Mucosa of gallbladder (tissue), 1 donor: Measurements from ENCODE around the gene CUX1. TPM values are rescaled to one million over a fixed set of nuclear protein-coding genes. Genes with fewer than 3 reads are reported as not detected.
"Not testable (repeated sequence)": the region's sequence is repeated elsewhere in the genome, so short reads cannot be mapped to it uniquely, and the experiment has no call there.

Source experiments
- DNase-seq: peaks from one replicate; pipeline ENCODE4 v3.0.0-alpha.2; 2020; ENCODE audit warnings: low spot score
- total RNA-seq: library from RNA; stranded (reverse); gene quantifications from one replicate; pipeline ENCODE4 v1.2.1, GENCODE V29; 2021
- donor health status: DM: no; HTN: no; CAD: no.

CUX1 gene
- total RNA-seq, 1 donor from 2014 or later = 129 TPM

DNA sequence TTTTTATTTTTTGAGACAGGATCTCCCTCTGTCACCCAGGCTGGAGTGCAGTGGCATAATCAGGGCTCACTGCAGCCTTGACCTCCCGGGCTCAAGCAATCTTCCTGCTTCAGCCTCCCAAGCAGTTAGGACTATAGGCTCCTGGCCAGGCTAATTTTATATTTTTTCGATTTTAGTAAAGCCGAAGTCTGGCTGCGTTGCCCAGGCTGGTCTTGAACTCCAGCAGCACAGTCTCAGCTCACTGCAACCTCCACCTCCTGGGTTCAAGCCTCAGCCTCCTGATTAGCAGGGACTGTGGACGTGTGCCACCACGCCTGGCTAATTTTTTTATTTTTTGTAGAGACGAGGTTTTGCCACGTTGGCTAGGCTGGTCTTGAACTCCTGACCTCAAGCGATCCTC is 225.4 kb downstream of the CUX1 start:
- DNase-seq = not testable (repeated sequence)

DNA sequence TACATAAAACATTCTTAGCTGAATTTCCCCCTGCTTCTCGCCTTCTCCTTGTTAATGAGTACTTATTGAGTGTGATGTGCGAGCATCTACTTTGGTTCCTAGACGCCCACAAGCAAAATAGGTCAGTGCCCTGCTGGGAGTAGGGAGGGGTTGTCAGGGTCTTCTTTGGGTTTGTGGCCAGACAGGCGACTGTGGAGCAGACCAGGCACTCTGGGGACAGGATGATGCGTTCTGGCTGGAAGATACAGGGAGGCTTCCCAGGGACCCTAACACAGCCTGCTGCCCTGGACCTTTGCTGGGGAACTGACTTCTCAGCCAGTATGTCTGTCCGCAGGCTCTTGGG is 227.2 kb downstream of the CUX1 start:
- no peak for DNase-seq

DNA sequence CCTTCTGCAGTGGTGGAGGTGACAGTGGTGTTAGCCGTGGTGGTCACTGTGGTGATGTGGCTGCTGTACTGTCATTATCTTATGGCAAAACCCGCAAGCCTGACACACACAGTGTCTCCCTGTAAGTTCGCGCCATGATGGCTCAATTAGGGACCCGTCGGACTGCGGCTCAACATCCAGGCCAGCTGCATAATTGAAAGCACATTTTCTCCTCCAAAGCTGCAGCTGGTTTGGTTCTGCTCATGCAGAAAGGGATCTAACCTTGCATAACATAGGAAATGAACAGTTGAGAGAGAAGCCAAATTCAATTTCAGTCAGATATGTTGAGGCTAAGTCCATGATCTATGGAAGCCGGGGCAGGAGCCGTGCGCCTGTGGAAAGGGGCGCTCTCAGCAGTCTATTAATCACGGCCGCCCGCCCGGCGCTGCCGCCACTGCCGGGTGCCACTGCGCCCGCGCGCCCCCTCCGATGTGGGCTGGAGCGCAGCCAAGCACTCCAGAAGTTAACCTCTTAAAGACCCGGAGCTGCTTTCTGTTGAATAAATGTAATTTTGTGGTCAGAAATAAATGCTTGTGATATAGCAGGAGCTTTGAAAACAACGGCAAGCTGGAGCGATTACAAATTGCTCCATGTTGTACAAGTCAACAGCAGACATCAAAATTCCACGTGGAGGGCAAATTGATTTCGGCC is 227.7 kb downstream of the CUX1 start:
- no peak for DNase-seq

DNA sequence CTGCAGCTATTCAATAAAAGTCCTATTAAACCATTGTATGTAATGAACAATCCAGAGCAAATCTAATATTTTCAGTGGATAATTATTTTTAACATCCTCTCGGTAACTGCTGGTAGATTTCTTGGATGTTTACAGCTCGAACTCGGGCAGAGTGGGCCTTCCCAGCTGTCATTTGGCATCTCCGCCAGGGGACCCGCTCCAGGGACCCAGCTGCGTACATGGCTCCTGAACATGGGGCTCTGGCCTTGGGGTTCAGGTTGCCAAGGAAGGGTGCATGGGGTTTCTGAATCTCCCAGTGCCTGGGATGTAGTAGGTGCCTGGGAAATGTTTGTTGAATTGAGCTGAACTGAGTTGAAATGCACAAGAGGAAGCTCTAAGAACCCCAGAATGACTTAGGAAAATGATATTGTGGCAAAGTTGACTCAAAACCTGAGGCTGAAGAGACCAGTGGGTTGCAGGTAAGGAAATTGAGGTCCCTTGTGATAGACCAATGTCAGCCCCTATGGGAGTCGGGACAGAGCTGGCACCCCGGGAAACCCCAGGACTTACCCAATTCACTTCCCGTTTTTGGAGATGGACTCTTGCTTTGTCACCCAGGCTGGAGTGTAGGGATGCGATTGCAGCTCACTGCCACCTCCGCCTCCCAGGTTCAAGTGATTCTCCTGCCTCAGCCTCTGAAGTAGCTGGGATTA is 228.4 kb downstream of the CUX1 start:
- no peak for DNase-seq

DNA sequence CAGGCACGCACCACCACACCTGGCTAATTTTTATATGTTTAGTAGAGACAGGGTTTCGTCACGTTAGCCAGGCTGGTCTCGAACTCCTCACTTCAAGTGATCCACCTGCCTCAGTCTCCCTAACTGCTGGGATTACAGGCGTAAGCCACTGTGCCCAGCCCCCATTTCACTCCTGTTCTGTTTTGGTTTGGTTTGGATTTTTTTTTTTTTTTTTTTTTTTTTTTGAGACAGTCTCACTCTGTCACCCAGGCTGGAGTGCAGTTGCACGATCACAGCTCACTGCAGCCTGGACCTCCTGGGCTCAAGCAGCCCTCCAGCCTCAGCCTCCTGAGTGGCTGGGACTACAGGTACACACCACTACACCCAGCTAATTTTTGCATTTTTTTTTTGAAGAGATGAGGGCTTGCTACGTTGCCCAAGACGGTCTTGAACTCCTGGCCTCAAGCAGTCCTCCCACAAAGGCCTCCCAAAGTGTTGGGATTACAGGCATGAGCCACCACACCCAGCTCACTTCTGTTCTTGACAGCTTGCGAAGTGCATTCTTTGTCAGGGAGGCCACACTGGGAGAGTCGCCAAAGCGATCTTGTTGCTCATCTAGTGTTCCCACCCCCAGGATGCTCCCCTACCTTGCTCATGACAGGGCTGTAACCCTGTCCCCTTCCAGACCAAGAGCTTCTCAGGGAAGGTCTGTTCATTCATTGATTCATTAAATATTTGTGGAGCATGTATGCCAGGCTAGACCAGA is 229.1 kb downstream of the CUX1 start:
- no peak for DNase-seq

DNA sequence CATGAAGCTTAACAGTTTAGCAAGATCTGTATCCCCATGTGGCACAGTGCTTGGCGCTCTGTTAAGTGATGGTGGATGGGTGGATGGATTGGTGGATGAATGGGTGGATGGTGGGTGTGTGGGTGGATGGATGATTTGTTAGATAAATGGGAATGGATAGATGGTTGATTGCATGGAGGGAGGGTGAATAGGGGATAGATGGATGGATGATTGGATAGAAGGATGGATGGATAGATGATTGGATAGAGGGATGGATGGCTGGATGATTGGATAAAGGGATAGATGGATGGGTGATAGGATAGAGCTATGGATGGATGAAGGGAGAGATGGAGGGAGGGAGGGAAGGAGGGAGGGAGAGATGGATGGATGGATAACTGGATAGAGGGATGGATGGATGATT is 229.7 kb downstream of the CUX1 start:
- DNase-seq = no peak

DNA sequence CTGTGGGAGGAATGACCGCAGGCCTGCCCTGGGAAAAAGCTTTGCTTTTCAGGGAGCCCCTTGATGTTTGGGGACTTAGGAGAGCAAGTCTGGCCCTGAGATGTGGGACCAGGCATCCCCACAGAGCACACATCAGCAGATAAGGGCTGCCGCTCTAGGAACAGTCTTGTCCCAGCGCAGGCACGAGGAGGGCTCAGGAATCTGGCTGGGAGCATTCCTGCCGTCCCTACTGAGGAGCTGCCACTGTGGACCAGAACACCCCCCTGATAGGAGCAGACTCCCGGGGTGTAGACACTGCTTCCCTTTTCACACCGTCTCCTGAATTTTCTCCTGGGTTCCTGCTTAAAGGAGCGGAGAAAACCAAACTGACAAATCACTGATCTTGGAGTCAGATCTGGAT is 232.3 kb downstream of the CUX1 start:
- no peak for DNase-seq

DNA sequence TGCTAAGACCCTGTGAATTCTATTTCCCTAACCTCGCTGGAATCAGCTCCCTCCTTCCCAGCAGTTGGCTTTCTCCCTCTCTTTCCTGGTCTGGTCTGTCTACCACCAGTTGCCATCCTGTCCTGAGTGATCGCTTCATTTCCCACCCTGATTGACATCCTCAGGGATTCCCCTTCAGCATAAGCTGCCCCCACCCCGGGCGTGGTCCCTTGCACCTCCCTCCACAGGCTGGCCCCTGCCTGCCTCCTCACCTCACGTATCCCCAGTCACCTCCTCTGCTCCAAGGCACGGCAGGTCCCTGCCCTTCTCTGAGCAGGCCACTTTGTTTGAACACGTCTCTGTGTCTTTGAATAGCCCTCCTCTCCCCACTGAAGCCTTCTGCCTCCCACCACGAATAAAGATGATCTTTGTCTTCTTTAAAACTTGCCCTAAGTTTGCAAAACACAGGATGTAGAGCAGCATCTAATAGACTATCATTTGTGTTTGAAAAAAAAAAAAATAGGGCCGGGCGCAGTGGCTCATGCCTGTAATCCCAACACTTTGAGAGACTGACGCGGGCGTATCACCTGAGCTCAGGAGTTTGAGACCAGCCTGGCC is 233.5 kb downstream of the CUX1 start:
- DNase-seq = no peak

DNA sequence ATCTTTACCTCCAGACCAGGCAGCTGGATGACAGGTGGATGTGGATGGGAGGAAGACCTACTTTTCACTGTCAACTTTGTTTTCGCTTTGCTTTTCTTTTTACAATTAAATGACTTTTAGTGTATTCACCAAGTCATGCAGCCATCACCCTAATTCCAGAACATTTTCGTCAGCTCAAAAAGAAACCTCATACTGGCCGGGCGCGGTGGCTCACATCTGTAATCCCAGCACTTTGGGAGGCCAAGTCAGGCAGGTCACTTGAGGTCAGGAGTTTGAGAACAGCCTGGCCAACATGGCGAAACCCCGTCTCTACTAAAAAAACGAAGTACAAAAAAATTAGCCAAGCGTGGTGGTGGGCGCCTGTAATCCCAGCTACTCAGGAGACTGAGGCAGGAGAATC is 234.3 kb downstream of the CUX1 start:
- DNase-seq = not testable (repeated sequence)

DNA sequence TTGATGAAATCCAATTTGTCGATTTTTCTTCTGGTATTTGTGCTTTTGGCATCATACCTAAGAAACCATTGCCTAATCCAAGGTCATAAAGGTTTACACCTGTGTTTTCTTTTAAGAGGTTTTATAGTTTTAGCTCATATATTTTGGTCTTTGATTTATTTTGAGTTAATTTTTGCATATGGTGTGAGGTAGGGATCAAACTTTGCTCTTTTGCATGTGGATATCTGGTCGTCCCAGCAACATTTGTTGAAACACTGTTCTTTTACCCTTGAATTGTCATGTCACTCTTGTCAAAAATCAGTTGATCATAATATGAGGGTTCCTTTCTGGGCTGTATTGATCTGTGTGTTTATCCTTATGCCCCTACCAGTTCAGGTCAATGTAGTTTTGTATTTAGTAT is 236.7 kb downstream of the CUX1 start:
- DNase-seq = no peak

DNA sequence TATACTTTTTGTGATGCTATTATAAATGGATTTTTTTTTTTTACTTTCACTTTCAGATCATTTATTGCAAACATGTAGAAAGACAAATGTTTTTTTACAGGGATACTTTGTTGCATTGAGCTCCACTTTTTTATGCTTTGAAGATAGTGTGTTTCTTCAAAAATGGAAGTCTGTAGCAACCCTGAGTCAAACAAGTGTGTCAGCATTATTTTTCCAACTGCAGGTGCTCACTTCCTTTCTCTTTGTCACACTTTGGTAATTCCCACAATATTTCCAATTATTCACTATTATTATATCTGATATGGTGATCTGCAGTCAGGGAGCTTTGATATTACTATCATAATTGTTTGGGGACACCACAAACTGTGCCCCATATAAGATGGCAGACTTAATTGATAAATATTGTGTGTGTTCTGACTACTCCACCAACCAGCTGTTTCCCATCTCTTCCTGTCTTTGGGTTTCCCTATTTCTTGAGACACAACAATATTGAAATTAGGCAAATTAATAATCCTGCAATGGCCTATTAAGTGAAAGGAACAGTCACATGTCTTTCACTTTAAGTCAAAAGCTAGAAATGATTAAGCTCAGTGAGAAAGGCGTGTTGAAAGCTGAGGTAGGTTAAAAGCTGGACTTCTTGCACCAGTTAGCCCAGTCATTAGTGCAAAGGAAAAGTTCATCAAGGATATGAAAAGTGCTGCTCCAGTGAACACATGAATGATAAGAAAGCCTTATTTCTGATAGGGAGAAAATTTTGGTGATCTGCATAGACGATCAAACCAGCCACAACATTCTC is 238.0 kb downstream of the CUX1 start:
- DNase-seq = no peak

DNA sequence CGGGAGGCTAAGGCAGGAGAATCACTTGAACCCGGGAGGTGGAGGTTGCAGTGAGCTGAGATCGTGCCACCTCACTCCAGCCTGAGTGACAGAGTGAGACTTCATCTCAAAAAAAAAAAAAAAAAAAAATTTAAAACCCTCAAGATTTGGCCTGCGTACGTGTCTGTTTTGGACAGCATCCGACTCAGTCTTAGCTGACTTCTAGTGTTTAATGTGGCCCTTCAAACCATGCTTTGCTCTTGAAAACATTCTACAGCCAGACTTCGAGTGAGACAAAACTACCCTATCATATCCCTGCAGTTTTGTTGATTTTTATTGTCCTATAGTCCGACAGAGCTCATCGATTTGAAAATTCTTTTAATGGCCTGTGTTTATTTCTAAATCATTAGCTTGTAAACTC is 242.1 kb downstream of the CUX1 start:
- DNase-seq = no peak

DNA sequence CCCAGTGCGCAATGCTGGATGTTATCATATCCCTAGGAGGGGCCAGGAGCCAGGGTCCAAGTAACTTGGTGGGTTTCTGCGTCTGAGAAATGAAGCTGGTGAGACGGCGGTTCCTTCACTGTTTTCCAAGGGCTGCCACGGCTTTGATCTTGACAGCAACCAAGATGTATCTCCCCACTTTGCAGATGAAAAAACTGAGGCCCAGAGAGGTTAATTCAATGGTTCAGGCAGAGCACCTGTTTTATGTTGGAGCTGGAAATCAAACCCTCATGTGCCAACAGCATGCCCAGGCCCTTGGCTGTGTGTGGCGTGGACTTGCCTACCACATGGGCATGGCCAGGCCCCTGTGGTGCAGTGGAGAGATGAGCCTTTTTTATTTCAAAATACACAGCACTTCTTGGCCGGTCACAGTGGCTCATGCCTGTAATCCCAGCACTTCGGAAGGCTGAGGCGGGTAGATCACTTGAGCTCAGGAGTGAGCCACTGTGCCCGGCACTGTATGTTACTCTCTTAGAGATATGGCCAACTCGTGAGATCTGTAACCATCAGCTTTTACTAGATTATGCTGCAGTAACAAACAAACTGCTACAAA is 244.0 kb downstream of the CUX1 start:
- DNase-seq = no peak

DNA sequence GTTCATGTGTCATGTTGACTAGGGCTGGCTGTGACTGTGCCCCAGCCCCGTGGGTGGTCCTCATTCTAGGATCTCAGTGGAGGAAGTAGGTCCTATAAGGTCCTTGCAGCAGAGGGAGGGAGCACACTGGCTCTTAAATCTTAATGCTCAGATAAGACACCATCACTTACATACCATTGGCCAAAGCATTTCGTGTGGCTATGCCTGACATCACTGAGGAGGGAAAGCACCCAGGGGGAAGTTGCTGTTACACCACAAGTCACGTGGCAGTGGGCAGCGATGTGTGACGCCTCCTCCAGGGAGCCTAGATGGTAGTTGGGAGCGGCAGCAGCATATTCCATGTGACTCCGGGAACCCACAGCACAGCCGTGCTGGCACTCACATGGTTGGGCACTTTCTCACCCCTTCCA is 244.6 kb downstream of the CUX1 start:
- peak; percentile 18 for DNase-seq

DNA sequence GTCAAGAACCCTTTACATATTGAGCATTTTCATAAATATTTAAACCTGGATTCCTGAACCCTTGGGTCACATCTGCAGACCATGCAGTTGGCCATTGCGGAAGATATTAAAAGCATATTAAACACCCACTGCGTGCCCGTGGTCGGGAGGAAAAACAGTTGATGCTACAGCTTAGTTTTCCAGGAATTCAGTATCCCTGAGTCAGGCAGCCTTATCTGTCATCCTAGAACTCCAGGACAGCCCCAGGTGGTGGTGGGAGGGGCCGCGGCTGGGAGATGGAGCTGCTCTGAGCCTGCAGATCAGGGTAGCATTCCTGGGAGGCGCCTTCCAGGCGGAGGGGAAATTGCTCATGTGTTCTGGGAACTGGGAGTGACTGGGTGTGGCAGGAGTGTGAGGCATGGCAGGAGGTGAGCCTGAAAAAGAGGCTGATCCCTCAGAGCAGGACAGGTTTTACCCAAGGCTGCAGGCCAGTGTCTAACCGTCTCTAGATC is 246.3 kb downstream of the CUX1 start:
- DNase-seq = no peak

DNA sequence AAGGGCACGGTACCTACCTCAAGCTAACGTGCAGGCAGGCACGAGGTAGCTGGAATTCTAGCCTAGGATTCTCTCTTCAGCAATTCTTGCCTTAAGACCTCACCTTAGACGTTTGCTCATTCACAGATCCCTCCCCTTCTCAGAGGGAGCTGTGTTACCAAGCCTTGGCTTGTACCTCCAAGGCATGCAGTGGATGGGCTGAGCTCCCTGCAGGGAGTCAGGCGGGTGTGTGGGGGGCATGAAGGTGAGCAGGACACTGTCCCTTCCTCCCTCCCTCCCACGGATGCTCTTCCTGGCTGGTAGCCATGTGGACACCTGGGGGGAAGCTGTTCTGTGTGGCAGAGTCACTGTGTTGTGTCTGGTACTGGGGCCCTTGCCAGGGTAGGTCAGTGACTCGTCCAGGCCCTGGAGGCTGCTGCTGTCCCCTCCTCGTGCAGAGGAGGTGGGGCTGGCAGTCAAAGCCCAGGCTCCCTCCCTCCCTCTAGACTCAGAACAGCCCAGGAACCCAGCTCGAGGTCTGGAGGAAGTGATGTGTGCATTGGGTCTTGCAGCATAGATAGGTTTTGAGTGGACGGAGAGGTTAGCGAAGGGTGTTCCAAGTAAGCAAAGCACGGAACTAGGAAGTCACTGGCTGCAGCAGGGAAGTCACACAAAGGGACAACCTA is 247.1 kb downstream of the CUX1 start:
- peak; percentile 24 for DNase-seq

DNA sequence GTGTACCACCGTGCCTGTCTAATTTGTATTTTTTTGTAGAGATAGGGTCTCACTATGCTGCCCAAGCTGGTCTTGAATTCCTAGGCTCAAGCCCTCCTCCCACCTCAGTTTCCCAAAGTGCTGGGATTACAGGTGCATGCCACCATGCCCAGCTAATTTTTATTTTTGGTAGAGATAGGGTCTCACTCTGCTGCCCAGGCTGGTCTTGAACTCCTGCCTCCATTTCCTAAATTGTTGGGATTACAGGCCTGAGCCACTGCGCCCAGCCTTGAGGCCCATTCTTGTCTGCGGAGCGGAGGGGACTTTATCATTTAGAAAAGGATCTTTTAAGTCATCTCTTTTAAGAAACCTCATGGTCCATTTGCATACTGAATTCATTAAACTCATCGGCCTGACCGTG is 247.8 kb downstream of the CUX1 start:
- no peak for DNase-seq

DNA sequence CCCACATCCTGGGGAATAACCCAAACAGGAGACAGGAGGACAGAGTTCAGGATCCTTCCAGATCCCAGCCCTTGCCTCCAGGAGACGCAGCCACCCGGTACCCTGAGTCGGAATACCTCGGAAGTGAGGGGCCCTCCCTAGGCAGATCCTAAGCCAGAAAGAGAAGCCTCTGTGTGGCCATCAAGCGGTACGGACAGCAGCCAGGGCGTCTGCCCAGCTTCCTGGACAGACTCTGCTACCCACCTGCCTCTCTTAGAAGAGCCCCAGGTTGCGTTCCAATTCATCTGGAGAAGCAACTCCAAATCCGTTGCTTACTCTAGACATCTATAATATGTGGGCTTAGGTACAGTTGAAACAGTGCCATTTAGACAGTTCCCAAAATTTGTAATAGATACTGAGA is 249.1 kb downstream of the CUX1 start:
- DNase-seq = no peak

DNA sequence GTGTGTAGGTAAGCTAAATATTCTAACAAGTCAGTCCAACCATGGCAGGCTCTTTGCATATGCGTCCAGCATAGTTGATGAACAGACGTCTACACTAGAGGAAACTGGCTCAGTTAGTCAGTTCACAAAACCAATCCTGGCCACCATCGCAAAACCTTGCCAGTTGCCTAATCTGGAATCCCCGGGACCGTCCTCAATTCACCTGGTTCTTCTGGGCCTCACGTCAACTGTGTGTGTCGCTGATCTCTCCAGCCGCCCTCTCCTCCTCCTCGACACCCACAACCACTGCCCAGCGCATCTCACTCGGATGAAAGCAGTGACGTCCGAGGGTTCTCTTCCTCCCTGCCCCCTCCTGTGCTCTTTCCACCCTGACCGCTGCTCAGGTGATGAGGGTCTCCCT is 251.4 kb downstream of the CUX1 start:
- DNase-seq = no peak

DNA sequence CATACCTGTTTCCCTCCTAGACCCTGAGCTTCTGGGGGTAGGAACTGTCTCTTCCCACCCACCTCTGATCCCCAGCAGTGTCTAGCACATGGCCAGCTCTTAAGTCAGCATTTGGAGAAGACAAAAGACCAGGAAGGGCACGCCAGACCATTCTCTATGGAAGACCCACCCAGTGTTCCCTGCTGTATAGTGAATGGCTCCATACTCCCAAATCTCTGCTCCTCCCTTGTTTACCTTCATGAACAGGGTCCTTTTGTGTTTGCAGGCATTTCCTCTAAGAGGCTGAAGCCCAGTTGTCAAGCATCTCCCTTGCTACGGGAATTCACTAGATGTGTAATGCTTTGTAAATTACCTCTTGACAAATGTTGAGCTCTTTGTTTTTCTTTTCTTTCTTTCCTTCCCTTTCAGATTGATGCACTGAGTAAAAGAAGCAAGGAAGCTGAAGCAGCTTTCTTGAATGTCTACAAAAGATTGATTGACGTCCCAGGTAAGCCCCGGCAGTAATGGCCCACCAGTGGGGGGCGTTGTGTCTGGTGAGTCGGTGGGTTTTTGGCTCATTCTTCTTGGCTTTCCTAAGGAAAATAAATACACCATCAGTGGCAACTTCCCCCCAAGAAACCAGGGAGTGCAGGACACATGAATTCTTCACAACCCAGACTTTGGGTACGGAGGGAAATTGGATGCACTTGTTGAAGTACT is 252.7 kb downstream of the CUX1 start:
- DNase-seq = no peak
